LoVo (cell line): ENCODE measurements around the gene C11orf86.
"Not testable (repeated sequence)": the region's sequence is repeated elsewhere in the genome, so short reads cannot be mapped to it uniquely, and the experiment has no call there.

Source experiments
- DNase-seq: peaks from one replicate; pipeline ENCODE4 v3.0.0-alpha.2; 2016; ENCODE audit warnings: low spot score

C11orf86 gene

GRCh38 chr11:66989360-66989759, 14.3 kb downstream of the C11orf86 start:
- DNase-seq, result not testable (repeated sequence)

DNA sequence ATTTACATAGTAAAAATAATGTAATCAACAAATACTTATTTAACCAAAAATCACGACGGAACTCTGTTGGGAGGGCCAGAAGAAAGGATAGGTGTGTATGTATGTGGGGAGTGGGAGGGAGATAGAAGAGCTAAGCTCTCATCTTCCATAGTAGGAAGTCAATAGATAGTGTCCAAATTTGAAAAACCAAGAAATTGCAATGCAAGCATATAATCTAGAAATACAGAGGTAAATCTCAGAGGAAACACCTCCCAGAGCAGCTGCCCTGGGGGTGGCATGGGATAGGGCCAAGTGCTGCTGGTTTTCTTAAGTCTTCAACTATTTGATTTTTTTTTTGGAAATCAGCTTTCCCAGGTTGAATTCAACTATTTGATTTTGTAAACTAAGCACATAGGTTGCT, 16.9 kb downstream of the C11orf86 start:
- DNase-seq, result no peak

DNA sequence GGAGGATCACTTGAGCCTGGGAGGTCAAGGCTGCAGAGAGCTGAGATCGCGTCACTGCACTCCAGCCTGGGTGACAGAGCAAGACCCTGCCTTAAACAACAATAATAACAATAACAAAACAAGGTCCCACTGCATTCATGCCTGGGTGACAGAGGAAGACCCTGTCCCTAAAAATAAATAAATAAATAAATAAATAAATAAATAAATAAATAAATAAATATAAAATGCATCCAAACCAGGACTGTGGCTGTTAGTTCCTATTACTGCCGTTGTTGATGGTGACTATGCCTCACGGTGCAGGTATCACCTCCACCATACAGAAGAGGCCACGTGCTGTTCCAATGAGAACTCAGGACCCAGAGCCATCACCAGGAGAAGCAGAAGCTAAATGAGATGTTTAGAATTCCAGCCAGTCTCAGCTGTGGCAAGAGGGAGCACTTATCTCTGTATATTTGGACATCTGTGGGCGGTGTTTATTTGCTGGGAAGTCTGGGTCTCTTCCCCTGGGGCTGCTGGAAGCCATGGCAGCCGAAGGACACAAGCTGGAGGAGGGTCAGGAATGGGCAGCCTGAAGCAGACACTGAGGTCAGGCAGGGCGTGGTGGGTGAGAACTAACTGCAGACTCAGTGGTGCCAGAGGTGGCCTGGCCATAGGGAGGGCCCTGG, 21.6 kb downstream of the C11orf86 start:
- no peak for DNase-seq

DNA sequence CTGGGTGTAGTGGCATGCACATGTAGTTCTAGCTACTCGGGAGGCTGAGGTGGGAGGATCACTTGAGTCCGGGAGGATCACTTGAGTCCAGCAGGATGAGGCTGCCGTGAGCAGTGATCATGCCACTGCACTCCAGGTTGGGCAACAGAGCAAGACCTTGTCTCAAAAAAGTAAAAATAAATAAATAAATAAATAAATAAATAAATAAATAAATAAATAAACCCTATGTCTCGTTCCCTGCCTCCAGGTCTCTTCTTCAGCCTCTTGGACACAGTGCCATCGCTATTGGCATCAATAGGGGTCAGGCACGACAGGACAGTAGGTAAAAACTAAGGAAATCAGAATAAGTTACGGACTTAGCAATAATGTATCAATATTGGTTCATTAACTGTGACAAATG, 24.5 kb downstream of the C11orf86 start:
- DNase-seq, result no peak

- DNase-seq, result no peak
Observed at GRCh38 chr11:67001332-67001731, 26.2 kb downstream of the C11orf86 start.

GRCh38 chr11:67002297-67002913, 27.3 kb downstream of the C11orf86 start:
- DNase-seq, result no peak

GRCh38 chr11:67002921-67003411, 27.9 kb downstream of the C11orf86 start:
- no peak for DNase-seq

DNA sequence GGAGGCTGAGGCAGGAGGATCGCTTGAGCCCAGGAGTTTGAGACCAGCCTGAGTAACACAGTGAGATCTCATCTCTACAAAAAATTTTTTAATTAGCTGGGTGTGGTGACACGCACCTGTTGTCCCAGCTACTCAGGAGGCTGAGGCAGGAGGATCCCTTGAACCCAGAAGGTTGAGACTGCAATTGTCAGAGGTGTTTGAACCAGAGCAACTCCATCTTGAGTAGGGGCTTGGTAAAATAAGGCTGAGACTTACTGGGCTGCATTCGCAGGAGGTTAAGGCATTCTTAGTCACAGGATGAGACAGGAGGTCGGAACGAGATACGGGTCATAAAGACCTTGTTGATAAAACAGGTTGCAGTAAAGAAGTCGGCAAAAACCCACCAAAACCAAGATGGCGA, 30.1 kb downstream of the C11orf86 start:
- DNase-seq, result not testable (repeated sequence)

- peak; percentile 20 for DNase-seq
Observed at GRCh38 chr11:67006029-67006884, 31.2 kb downstream of the C11orf86 start.

DNA sequence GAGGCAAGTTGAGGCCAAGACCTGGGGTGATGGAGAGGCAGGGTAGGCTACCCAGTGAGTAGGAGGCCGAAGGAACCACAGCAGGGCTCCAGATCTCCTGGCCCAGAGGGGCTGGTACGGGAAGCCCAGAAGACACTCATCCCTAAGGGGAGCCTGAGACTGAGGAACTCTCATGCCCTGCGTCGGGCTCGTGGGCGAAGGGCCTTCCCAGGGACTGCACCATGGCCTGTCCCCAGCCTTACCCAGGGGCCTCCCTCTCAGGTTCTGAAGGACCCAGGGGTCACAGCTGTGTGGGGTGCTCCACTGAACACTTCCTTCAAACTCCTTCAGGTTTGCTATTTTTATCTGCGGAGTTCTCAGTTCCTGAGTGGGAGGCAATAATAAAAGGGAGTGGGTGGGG, 32.0 kb downstream of the C11orf86 start:
- DNase-seq, result no peak

DNA sequence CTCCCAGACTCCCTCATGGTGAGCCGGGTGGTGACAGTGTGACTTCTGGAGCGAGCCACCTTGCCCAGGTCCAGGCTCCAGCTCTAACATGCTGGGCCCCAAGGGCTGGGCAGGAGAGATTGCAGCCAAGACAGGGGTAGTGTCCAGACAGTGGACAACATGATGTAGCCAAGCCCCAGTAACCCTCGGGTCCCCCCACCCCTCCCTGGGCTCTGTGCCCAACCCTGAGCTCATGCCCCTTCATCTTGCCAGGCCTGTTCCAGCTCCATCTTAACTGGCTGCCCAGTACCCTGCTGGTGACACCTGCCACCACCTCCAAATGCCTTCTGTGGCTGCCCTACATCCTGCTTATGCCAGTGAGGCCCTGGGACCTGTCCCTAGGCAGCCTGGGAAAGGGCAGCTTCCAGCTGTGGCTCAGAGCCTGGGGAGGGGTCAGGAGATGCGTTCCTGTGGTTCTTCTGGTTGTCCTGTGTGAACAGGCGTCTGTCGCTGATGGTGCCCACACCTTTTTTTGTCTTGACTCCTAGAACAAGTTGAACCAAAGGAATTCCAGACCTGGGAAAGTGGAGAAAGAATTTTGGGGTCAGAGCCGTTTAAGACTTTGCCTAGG, 35.3 kb downstream of the C11orf86 start:
- DNase-seq, result no peak

- no peak for DNase-seq
Observed at GRCh38 chr11:67013511-67014045, 38.5 kb downstream of the C11orf86 start.

DNA sequence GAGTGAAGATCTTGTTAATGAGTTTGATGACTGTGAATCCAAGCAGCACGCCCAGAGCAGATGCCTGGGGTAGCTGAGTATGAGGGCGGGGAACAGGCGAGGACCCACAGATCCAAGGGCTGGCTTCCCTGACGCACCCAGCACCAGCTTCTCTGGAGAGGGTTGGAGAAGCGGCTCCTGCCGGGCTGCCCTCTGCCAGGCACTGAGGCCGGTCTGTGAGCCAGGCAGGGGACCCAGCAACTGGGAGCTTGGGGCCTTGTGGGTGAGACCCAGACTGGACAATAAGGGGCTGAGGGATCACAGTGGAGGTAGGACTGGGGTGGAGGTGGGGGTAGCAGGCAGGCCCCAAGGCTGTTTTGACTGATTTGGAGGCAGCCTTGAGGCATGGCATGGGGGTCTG, 39.2 kb downstream of the C11orf86 start:
- no peak for DNase-seq

- no peak for DNase-seq
Observed at GRCh38 chr11:67015048-67015447, 39.9 kb downstream of the C11orf86 start.

GRCh38 chr11:67016550-67016949, 41.4 kb downstream of the C11orf86 start:
- DNase-seq, result no peak

DNA sequence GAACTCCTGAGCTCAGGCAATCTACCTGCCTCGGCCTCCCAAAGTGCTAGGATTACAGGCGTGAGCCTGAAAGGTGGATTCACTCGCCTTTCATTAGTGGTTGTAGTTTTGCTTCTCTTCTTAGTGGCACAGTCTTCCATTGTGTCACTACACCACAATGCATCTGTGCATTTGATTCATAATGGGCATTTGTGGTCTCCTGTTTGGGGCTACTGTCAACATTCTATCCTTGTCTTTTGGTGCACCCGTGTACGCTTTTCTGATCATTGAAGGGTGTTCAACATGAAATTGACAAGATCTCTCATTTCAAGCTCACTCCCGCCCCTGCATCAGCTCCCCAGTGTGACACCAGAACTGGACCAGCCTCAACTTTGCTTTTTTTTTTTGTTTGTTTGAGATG, 45.8 kb downstream of the C11orf86 start:
- DNase-seq, result no peak

GRCh38 chr11:67022341-67022933, 47.3 kb downstream of the C11orf86 start:
- peak; percentile 92 for DNase-seq

- DNase-seq, result no peak
Observed at GRCh38 chr11:67022961-67023956, 48.2 kb downstream of the C11orf86 start, which contains the start of gene SYT12. SYT12 (plus strand) TSS chr11:67023134; CDS start chr11:67030145, 7,011 bp downstream.

DNA sequence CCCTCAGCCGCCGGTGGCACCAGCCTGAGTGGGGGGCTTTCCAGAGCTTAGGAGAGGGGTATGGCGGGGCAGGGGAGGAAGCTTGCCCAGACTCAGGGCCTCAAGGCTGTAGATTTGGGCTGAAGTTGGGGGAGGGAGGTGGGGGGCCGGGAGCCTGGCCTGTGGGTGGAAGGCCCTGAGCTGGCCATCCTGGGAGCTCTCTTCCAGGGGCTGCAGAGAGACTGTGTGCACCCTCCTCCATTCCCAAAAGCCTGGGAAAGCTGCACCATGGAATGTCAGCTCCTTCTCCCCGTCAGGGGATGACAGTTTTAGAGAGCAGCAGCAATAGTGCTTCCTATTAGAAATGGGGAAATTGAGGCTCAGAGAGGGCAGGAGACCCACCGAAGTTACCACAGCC, 48.9 kb downstream of the C11orf86 start:
- DNase-seq, result no peak

DNA sequence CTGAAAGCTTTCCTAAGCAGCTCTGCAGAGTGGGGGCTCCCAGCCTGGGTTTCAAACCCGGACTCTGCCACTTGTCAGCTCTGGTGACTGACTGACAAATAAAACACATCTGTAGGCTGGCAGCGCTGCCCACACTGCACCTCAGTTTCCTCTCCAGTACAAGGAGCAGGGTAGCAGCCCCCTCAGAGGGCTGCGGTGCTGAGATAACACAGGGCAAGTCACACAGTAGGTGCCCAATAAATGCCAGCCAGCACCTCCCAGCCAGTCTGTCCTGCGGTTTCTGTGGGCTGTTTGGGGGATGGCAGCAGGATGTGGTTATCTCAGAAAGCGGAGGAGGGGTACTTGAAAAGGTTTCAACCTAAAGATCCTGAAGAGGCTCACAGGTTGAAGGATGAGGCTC, 49.3 kb downstream of the C11orf86 start:
- DNase-seq, result no peak
